WERI-Rb-1 (cell line): ENCODE results near the gene BEAN1.

ENCODE experiments used
- DNase-seq: peaks from one replicate; pipeline ENCODE4 v3.0.0-alpha.2; 2020
- H3K27ac ChIP-seq: fragments of 250-450 bp; sonication (Bioruptor Pico); 2 replicates; pipeline ENCODE4 v1.5.1; 2020; ENCODE audit warnings: mild to moderate bottlenecking, moderate library complexity
- H3K27me3 ChIP-seq: fragments of 250-450 bp; sonication (Bioruptor Pico); 2 replicates; pipeline ENCODE4 v1.5.1; 2021; ENCODE audit warnings: mild to moderate bottlenecking, low read depth, moderate library complexity; ENCODE audit not compliant: insufficient read depth, severe bottlenecking
- H3K36me3 ChIP-seq: fragments of 250-450 bp; sonication (Bioruptor Pico); 2 replicates; pipeline ENCODE4 v1.5.1; 2020; ENCODE audit warnings: mild to moderate bottlenecking, moderate library complexity
- H3K4me3 ChIP-seq: 2 replicates; pipeline ENCODE4 v1.5.1; 2011; ENCODE audit warnings: low read depth, mild to moderate bottlenecking, control low read depth, low read length
- H3K9me3 ChIP-seq: fragments of 250-450 bp; sonication (Bioruptor Pico); 2 replicates; pipeline ENCODE4 v1.5.1; 2021; ENCODE audit warnings: mild to moderate bottlenecking, moderate library complexity; ENCODE audit not compliant: severe bottlenecking
- TF ChIP-seq, protein P1 (sequence below): IDR thresholded peaks from 2 replicates; pipeline ENCODE4 v1.5.1; 2011; ENCODE audit warnings: low read depth, mild to moderate bottlenecking, control low read depth, inconsistent platforms, low read length

Gene BEAN1

DNA sequence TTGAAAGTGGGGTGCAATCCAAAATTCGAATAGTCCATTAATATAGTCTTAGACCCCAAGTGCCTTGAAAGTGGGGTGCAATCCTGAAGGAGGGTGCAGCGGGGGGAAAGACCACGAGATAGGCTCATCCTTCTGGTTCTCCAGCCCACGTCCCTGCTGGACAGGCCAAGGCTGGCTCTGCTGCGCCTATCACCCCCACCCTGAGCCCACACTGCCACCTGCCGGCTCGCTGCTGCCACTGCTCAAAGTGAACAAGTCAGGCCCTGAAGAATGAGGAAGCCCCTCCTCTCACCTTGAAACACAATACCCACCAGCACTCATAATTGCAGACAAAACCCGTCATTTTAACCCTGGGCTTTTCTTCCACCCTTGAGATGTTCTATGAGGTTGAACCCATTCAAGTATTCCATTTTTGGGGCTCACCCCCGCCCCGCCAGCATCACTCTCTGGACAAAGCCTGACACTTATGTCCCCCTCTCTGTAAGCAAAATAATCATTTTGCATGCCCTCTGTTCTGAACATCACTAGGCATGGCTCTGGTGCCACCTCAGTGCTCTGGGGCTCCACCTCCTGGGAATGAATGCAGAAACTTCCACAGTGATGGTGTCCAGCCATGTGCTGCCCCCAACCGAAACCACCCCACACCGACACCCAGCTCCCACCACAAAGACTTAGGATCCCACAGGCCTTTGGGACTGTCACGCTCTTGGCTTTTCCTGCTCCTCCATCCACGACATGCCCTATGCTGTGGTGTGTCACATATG lies 56.8 kb downstream of the BEAN1 start:
- TF ChIP-seq, protein P1, sequence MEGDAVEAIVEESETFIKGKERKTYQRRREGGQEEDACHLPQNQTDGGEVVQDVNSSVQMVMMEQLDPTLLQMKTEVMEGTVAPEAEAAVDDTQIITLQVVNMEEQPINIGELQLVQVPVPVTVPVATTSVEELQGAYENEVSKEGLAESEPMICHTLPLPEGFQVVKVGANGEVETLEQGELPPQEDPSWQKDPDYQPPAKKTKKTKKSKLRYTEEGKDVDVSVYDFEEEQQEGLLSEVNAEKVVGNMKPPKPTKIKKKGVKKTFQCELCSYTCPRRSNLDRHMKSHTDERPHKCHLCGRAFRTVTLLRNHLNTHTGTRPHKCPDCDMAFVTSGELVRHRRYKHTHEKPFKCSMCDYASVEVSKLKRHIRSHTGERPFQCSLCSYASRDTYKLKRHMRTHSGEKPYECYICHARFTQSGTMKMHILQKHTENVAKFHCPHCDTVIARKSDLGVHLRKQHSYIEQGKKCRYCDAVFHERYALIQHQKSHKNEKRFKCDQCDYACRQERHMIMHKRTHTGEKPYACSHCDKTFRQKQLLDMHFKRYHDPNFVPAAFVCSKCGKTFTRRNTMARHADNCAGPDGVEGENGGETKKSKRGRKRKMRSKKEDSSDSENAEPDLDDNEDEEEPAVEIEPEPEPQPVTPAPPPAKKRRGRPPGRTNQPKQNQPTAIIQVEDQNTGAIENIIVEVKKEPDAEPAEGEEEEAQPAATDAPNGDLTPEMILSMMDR = peak; percentile 97
- Histone ChIP-seq H3K27ac (no peak overlapping the region), H3K36me3 (no peaks in the 10 kb centered on the region), H3K9me3 (no peaks in the 10 kb centered on the region), H3K4me3 (no peak overlapping the region), H3K27me3 (no peaks in the 10 kb centered on the region)
- DNase-seq = peak; percentile 84

DNA sequence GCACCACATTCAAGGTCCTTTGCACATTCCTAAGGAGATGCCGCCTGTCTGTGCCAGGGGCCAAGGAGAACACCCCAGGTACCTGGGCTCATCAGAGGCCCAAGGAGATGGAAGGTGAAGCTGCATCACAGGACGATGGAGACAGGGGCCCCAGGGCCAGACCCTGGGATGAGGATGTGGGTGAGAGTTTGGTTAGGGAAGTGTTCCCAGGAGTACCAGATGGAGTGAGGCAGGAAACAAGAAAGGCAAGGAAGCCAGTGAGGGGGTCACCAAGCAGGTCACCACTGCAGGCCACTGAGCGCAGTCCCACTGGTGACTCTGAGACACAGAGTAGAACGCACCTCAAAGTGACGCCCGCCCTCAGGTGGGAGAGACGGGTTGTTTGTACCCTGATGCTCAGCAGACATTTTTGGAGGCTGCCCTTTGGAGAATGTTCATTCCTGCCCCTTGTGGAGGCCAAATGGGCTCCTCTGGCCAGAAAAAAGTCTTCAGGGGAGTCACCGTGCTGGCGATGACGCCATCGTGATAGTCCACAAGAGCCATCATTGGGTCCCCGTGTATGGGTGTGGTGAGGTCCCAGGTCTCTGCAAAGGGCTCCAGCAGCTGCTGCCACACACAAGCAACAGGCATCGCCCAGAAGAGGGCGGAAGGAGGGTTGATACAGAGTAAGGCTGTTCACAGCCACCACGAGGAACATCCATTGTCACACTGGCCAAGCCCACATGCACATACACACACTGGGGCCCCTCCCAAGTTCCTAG lies 57.5 kb downstream of the BEAN1 start:
- no peak for DNase-seq
- Histone ChIP-seq H3K4me3 (no peak overlapping the region), H3K9me3 (no peaks in the 10 kb centered on the region), H3K27me3 (no peaks in the 10 kb centered on the region), H3K36me3 (no peaks in the 10 kb centered on the region), H3K27ac (no peak overlapping the region)
- TF ChIP-seq, protein P1 = no peak

DNA sequence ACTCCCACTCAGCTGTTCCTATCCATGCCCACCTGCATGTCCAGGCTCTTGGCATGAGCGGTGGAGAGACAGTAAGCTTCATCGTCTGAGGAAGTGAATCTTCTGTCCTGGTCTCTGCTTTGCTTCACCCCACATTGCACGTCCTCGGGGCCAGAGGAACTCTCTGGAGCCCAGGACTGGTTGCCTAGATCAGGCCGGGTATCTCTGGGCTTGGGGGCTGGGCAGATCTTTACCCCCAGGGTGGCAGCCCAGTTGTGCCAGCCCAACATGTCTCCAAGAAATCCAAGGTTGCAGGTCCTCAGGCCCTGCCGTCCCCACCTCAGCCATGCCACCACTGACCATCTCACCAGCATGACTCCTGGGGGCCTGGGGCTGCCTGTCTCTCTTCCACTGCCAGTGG lies 58.3 kb downstream of the BEAN1 start:
- no peaks in the 10 kb centered on the region for H3K27me3 ChIP-seq
- TF ChIP-seq, protein P1 = no peak
- H3K27ac ChIP-seq = no peak overlapping the region
- no peak overlapping the region for H3K4me3 ChIP-seq
- no peak for DNase-seq
- H3K36me3 ChIP-seq = no peaks in the 10 kb centered on the region
- H3K9me3 ChIP-seq = no peaks in the 10 kb centered on the region

DNA sequence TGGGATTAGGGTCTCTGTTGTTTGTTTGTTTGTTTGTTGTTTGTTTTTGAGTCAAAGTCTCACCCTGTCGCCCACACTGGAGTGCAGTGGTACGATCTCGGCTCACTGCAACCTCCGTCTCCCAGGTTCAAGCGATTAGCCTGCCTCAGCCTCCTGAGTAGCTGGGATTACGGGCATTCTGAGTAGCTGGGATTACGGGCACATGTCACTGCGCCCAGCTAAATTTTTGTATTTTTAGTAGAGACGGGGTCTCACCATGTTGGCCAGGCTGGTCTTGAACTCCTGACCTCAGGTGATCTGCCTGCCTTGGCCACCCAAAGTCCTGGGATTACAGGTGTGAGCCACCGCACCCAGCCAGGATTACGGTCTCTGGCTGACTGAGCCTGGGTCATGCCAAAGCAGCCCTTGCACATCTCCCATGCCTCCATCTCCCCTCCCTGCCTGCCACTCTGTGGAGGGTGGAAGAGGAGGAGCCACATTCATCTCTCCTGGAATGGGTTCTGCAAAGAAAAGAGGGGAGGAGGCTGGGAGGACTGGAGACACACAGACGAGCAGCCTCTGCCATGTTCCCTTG lies 59.2 kb downstream of the BEAN1 start:
- H3K4me3 ChIP-seq = no peak overlapping the region
- no peaks in the 10 kb centered on the region for H3K36me3 ChIP-seq
- TF ChIP-seq, protein P1 = no peak
- no peaks in the 10 kb centered on the region for H3K9me3 ChIP-seq
- H3K27ac ChIP-seq = no peak overlapping the region
- H3K27me3 ChIP-seq = no peaks in the 10 kb centered on the region
- DNase-seq = no peak

DNA sequence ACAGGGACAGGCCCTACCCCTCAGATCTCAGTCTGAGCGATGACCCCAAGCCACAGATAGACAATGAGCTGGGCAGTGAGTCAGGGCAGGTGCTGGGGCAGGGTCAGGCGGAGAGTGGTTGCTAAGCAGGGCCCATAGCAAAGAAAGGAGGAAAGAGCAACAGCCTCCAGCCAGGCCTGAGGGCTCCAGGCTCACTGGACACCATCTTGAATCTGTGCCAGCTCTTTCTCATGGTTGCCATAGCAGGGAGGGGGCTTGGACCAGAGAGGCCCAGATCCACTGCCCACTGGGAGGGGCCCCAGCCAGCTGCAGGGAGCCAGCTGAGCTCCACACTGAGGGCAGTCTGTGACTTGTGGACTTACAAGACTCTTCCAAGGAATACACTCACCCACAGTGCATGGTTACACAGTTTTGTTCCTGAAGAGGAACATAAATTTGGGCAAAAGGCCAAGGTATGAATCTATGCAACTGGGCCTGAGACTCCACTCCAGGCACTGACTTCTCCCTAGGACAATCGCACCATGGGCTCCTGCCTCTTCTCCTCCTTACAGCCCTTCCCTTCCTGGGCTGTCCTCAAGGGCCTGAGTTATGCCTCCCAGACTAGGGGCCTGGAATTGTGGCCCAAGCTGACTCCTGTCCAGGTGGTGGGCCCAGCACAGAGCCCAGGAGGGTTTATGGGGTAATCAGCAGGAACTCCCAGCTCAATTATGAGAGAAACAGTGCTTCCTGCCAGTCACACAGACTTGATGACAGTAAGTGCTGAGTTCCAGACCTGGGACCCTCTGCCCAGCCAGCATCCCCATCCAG lies 59.9 kb downstream of the BEAN1 start:
- TF ChIP-seq, protein P1 = no peak
- Histone ChIP-seq H3K4me3 (no peak overlapping the region), H3K36me3 (no peaks in the 10 kb centered on the region), H3K27ac (no peak overlapping the region), H3K27me3 (no peaks in the 10 kb centered on the region), H3K9me3 (no peaks in the 10 kb centered on the region)
- no peak for DNase-seq
